ENCODE data around the gene BTN2A1.

DNA sequence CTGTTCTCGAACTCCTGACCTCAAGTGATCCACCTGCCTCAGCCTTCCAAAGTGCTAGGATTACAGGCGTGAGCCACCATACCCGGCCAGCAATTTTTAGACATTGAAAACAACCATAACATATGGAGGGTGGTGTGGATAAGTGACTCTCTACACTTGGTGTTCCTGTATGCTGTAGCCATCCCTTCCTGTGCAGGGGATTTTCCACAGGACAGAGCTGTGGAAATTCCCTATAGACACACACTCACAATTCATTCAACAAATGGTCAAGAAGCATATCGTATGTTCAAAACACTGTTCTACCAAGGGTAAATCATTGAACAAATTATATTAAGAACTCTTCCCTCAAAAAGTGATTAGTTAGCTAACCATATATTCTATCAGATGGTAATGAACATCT, 6.3 kb downstream of the BTN2A1 start:
- TF ChIP-seq TAF1 (IDR thresholded peaks at IDR 0.05; ENCODE audit: borderline replicate concordance, low read depth, low read length) (no peak), CHD2 (IDR thresholded peaks at IDR 0.05; ENCODE audit: borderline replicate concordance, low read depth, low read length) (no peak), FOXK2 (IDR thresholded peaks at IDR 0.05) (no peak), RFX5 (IDR thresholded peaks at IDR 0.05; ENCODE audit: low read depth, low read length) (no peak)
- TF ChIP-seq, protein P1, sequence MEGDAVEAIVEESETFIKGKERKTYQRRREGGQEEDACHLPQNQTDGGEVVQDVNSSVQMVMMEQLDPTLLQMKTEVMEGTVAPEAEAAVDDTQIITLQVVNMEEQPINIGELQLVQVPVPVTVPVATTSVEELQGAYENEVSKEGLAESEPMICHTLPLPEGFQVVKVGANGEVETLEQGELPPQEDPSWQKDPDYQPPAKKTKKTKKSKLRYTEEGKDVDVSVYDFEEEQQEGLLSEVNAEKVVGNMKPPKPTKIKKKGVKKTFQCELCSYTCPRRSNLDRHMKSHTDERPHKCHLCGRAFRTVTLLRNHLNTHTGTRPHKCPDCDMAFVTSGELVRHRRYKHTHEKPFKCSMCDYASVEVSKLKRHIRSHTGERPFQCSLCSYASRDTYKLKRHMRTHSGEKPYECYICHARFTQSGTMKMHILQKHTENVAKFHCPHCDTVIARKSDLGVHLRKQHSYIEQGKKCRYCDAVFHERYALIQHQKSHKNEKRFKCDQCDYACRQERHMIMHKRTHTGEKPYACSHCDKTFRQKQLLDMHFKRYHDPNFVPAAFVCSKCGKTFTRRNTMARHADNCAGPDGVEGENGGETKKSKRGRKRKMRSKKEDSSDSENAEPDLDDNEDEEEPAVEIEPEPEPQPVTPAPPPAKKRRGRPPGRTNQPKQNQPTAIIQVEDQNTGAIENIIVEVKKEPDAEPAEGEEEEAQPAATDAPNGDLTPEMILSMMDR (IDR thresholded peaks at IDR 0.05 in 2 of 3, conservative IDR thresholded peaks at IDR 0.05 in 1 of 3; ENCODE audit: control insufficient read depth in 2 of 3, extremely low read depth in 1 of 3, insufficient read depth in 1 of 3, low read depth in 3 of 3, low read length in 3 of 3) = no peak
- TF ChIP-seq, protein P2, sequence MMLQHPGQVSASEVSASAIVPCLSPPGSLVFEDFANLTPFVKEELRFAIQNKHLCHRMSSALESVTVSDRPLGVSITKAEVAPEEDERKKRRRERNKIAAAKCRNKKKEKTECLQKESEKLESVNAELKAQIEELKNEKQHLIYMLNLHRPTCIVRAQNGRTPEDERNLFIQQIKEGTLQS (IDR thresholded peaks at IDR 0.05; ENCODE audit: borderline replicate concordance, extremely low read depth, low read depth, low read length) = no peak
- TF ChIP-seq, protein P3, sequence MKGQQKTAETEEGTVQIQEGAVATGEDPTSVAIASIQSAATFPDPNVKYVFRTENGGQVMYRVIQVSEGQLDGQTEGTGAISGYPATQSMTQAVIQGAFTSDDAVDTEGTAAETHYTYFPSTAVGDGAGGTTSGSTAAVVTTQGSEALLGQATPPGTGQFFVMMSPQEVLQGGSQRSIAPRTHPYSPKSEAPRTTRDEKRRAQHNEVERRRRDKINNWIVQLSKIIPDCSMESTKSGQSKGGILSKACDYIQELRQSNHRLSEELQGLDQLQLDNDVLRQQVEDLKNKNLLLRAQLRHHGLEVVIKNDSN (IDR thresholded peaks at IDR 0.05; ENCODE audit: borderline replicate concordance, extremely low read length, insufficient read depth, low read depth, low read length) = no peak
- TF ChIP-seq, protein P4, sequence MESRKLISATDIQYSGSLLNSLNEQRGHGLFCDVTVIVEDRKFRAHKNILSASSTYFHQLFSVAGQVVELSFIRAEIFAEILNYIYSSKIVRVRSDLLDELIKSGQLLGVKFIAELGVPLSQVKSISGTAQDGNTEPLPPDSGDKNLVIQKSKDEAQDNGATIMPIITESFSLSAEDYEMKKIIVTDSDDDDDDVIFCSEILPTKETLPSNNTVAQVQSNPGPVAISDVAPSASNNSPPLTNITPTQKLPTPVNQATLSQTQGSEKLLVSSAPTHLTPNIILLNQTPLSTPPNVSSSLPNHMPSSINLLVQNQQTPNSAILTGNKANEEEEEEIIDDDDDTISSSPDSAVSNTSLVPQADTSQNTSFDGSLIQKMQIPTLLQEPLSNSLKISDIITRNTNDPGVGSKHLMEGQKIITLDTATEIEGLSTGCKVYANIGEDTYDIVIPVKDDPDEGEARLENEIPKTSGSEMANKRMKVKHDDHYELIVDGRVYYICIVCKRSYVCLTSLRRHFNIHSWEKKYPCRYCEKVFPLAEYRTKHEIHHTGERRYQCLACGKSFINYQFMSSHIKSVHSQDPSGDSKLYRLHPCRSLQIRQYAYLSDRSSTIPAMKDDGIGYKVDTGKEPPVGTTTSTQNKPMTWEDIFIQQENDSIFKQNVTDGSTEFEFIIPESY (IDR thresholded peaks at IDR 0.05) = no peak

All from GM12878 (cell line).